Calu3 (cell line): ENCODE measurements around the gene RCAN3. TPM values are rescaled to one million over a fixed set of nuclear protein-coding genes. Genes with fewer than 3 reads are reported as not detected.
"Not testable (repeated sequence)": the region's sequence is repeated elsewhere in the genome, so short reads cannot be mapped to it uniquely, and the experiment has no call there.

Source experiments
- BruUV-seq: library from RNA; stranded (reverse); fragments of 400-500 nt; replicated peaks from 2 replicates; lab custom pipeline; 2021; lab: Mats Ljungman, UMichigan
- CTCF ChIA-PET: fragments of 300-600 bp; sonication (Branson Sonifier 250); formaldehyde crosslinking; loops from one replicate; lab custom pipeline; 2022; ENCODE audit warnings: antibody characterized with exemption; lab: Charles Lee
- DNase-seq: peaks from one replicate; pipeline ENCODE4 v3.0.0; 2022
- H3K27ac Mint-ChIP-seq: one replicate; pipeline ENCODE4 v1.8.0; 2022; ENCODE audit warnings: mixed read lengths; ENCODE audit not compliant: unreplicated experiment
- H3K27me3 Mint-ChIP-seq: one replicate; pipeline ENCODE4 v1.8.0; 2022; ENCODE audit warnings: mixed read lengths; ENCODE audit not compliant: unreplicated experiment
- H3K36me3 Mint-ChIP-seq: one replicate; pipeline ENCODE4 v1.8.0; 2022; ENCODE audit warnings: mild to moderate bottlenecking, moderate library complexity, mixed read lengths; ENCODE audit not compliant: insufficient read depth, unreplicated experiment
- H3K4me1 Mint-ChIP-seq: one replicate; pipeline ENCODE4 v1.8.0; 2022; ENCODE audit warnings: mild to moderate bottlenecking, low read depth, mixed read lengths; ENCODE audit not compliant: unreplicated experiment
- H3K4me3 Mint-ChIP-seq: one replicate; pipeline ENCODE4 v1.8.0; 2022; ENCODE audit warnings: mild to moderate bottlenecking, low read depth, moderate library complexity, mixed read lengths; ENCODE audit not compliant: unreplicated experiment
- H3K9me3 Mint-ChIP-seq: one replicate; pipeline ENCODE4 v1.8.0; 2022; ENCODE audit warnings: low read depth, mixed read lengths; ENCODE audit not compliant: unreplicated experiment
- intact Hi-C: fragments of 100-400 bp; cut with micrococcal nuclease; formaldehyde crosslinking; loops from one replicate; pipeline ENCODE4 v1.10.0; 2022; ENCODE audit not compliant: unreplicated experiment
- total RNA-seq: library from RNA; stranded (reverse); gene quantifications from 2 replicates; pipeline ENCODE4 v1.2.3, GENCODE V29; 2022
- TF ChIP-seq, protein P1 (sequence below): fragments of 200-600 bp; IDR thresholded peaks from one replicate; pipeline ENCODE4 v1.8.0; 2022; ENCODE audit warnings: antibody characterized with exemption; ENCODE audit not compliant: unreplicated experiment

Gene RCAN3
- total RNA-seq, 1 experiment from 2014 or later = 15.3 TPM

DNA sequence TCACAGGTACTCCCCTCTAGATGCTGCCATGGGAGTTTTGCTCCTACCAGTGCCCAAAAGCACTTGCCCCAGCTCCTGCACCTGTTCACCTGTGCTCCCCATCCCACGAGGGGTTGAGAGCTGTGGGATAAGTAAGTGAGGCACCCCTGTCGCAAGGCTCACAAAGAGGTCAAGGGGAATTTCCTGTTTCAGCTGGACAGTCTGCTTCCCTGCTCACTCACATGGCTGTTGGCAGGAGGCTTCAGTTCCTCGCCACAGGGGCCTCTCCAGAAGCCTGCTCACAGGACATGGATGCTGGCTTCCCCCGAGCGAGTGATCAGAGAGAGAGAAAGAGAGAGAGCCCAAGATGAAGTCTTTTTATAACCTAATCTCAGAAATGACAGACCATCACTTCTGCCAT lies 44.6 kb downstream of the RCAN3 start:
- CTCF ChIA-PET = no interaction called here

DNA sequence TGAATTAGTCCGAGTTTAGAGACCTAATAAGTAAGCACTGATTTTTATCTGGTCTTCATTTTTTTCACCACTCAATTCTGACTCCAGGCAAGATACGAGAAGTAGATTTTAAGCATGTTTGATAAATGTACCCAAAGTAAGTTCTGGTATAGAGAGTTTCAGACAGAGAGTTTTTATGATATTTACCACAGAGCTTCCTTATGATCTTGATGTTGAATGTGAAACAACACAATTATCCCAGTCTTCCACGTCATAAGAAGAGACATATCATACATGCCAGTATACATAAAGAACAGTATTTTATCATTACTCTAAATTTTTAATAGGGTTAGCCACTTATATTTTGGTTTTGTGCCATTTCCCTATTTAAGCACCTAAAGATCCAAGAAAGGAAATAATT lies 45.4 kb downstream of the RCAN3 start:
- no TSS peak for BruUV-seq
- CTCF ChIA-PET = interaction anchor here (0.6 kb wide), 1 partner anchor 15 kb away, joined by 3 read pairs; no protein-coding TSS in a partner anchor
- Mint-ChIP-seq H3K27me3 (no peaks in the 10 kb centered on the region), H3K27ac (peak overlapping the region; percentile 27), H3K9me3 (no peaks in the 10 kb centered on the region), H3K4me1 (peaks cover 36% of the 10 kb centered on the region), H3K4me3 (no peak overlapping the region), H3K36me3 (peaks cover 8% of the 10 kb centered on the region)
- TF ChIP-seq, protein P1, sequence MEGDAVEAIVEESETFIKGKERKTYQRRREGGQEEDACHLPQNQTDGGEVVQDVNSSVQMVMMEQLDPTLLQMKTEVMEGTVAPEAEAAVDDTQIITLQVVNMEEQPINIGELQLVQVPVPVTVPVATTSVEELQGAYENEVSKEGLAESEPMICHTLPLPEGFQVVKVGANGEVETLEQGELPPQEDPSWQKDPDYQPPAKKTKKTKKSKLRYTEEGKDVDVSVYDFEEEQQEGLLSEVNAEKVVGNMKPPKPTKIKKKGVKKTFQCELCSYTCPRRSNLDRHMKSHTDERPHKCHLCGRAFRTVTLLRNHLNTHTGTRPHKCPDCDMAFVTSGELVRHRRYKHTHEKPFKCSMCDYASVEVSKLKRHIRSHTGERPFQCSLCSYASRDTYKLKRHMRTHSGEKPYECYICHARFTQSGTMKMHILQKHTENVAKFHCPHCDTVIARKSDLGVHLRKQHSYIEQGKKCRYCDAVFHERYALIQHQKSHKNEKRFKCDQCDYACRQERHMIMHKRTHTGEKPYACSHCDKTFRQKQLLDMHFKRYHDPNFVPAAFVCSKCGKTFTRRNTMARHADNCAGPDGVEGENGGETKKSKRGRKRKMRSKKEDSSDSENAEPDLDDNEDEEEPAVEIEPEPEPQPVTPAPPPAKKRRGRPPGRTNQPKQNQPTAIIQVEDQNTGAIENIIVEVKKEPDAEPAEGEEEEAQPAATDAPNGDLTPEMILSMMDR = no peak
- no peak for DNase-seq
- intact Hi-C loops = loop anchor here (10.0 kb wide), 1 partner anchor 47 kb away; no protein-coding TSS in a partner anchor

More for the DNA sequence above, 44.6 kb downstream of the RCAN3 start:
- no peaks in the 10 kb centered on the region for H3K9me3 Mint-ChIP-seq
- TF ChIP-seq, protein P1 = no peak
- H3K36me3 Mint-ChIP-seq = peaks cover 10% of the 10 kb centered on the region
- no peaks in the 10 kb centered on the region for H3K27me3 Mint-ChIP-seq
- no peak for DNase-seq
- H3K4me3 Mint-ChIP-seq = no peak overlapping the region
- BruUV-seq = no TSS peak
- H3K4me1 Mint-ChIP-seq = peaks cover 38% of the 10 kb centered on the region
- intact Hi-C loops = loop anchor here (10.0 kb wide), 1 partner anchor 48 kb away; no protein-coding TSS in a partner anchor
- H3K27ac Mint-ChIP-seq = peak overlapping the region; percentile 27

DNA sequence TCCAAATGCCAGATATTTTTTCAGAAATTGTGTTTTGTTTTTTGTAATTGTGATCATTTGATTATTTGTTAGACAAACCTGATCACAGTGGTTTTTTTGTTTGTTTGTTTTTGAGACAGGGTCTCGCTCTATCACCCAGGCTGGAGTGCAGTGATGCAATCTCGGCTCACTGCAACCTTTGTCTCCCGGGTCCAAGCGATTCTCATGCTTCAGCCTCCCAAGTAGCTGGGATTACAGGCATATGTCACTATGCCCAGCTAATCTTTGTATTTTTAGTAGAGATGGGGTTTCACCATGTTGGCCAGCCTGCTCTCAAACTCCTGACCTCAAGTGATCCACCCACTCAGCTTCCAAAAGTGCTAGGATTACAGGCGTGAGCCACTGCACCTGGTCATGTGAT lies 46.6 kb downstream of the RCAN3 start:
- intact Hi-C loops = loop anchor here (10.0 kb wide), 1 partner anchor 46 kb away; no protein-coding TSS in a partner anchor
- DNase-seq, H3K4me3 Mint-ChIP-seq, BruUV-seq, H3K36me3 Mint-ChIP-seq, H3K27ac Mint-ChIP-seq, H3K27me3 Mint-ChIP-seq, H3K9me3 Mint-ChIP-seq: not testable (repeated sequence)
- peaks cover 28% of the 10 kb centered on the region for H3K4me1 Mint-ChIP-seq
- CTCF ChIA-PET = interaction anchor here (0.6 kb wide), 1 partner anchor 38 kb away, joined by 3 read pairs; no protein-coding TSS in a partner anchor

DNA sequence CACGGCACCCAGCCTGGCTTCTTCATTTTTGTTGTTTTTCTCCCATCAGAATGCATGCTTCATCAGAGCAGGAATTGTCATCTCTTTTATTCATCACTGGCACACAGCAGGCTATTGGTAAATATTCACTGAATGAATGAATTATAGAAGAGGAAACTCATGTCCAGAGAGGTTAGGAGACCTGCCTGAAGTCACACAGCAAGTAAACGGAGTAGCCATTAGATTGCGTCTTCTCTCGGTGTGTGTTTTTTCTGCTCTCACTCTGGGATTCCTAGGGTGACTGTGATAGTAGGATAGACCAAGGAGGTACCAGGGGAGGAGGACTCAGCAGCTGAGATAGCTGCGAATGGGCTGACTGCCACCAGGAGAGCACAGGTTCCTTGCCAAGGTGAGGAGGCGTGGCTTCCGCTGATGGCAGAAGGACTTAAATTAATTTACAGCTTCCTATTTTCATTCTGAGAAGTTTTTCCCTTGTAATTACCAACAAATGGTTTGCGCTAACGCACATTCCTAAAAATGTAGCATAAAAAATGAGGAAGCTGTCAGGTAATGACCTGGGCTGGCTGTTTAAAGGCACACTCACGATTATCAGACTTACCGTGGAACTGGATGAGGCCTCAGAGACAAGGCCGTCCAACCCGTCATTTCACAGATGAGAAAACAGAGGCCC lies 48.8 kb downstream of the RCAN3 start:
- Mint-ChIP-seq H3K9me3 (no peaks in the 10 kb centered on the region), H3K27ac (no peak overlapping the region), H3K36me3 (peaks cover 17% of the 10 kb centered on the region), H3K4me3 (no peak overlapping the region), H3K27me3 (no peaks in the 10 kb centered on the region), H3K4me1 (peaks cover 14% of the 10 kb centered on the region)
- no TSS peak for BruUV-seq
- TF ChIP-seq, protein P1 = no peak
- DNase-seq = no peak
- intact Hi-C loops = no loop called here
- CTCF ChIA-PET = no interaction called here
